GM19397 (cell line): Measurements from ENCODE around the gene IBTK.
"Not testable (repeated sequence)": the region's sequence is repeated elsewhere in the genome, so short reads cannot be mapped to it uniquely, and the experiment has no call there.

Source experiments
- ATAC-seq: cut with Tn5 transposase; IDR thresholded peaks from one replicate; pipeline ENCODE4 v1.9.1; 2021; ENCODE audit warnings: mild to moderate bottlenecking, moderate library complexity; ENCODE audit not compliant: unreplicated experiment

IBTK gene, protein sequence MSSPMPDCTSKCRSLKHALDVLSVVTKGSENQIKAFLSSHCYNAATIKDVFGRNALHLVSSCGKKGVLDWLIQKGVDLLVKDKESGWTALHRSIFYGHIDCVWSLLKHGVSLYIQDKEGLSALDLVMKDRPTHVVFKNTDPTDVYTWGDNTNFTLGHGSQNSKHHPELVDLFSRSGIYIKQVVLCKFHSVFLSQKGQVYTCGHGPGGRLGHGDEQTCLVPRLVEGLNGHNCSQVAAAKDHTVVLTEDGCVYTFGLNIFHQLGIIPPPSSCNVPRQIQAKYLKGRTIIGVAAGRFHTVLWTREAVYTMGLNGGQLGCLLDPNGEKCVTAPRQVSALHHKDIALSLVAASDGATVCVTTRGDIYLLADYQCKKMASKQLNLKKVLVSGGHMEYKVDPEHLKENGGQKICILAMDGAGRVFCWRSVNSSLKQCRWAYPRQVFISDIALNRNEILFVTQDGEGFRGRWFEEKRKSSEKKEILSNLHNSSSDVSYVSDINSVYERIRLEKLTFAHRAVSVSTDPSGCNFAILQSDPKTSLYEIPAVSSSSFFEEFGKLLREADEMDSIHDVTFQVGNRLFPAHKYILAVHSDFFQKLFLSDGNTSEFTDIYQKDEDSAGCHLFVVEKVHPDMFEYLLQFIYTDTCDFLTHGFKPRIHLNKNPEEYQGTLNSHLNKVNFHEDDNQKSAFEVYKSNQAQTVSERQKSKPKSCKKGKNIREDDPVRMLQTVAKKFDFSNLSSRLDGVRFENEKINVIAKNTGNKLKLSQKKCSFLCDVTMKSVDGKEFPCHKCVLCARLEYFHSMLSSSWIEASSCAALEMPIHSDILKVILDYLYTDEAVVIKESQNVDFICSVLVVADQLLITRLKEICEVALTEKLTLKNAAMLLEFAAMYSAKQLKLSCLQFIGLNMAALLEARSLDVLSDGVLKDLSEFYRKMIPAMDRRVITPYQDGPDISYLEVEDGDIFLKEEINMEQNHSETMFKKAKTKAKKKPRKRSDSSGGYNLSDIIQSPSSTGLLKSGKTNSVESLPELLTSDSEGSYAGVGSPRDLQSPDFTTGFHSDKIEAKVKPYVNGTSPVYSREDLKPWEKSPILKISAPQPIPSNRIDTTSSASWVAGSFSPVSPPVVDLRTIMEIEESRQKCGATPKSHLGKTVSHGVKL (N-terminal part only)

DNA sequence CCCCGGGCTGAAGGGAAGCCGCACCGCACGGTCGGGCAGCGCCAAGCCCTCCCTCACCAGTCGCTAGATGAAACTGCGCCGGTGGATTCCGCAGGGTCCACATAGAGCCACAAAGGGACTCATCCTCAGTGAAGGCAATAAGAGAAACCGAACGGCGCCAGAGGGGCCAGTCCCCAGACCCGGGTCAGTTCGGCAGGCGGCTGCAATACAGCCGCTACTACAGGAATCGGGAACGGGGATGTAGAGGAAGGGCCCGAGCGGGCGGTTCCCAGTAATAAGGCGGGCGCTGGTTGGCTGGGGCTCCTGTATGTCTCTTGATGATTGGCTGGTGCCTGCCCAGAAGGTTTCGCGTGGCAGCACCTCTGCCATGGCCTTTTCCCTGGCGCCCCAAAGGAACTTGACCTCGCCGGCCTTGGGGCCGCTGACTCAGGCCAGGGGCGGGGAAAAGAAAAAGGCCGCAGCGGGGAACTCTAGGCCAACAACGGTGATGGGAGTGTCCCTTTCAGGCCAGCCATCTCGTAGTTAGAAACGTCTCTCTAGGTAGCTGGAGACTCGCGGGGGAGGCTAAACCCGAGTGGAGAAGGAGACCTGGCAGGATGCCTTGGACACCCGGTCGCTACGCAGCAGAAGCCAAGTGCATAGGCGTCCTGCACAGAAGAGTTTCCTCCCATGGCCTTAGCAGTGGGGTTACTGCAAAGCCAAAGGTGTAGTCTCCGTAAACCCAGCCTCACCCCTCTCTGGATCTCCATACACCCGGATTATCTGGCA, at the start of gene IBTK:
TSS of gene IBTK (minus strand) at position 240 of the 768 bp plus-strand sequence. CDS start 7,258 bp downstream, outside the sequence.
- peak; percentile 89 for ATAC-seq

DNA sequence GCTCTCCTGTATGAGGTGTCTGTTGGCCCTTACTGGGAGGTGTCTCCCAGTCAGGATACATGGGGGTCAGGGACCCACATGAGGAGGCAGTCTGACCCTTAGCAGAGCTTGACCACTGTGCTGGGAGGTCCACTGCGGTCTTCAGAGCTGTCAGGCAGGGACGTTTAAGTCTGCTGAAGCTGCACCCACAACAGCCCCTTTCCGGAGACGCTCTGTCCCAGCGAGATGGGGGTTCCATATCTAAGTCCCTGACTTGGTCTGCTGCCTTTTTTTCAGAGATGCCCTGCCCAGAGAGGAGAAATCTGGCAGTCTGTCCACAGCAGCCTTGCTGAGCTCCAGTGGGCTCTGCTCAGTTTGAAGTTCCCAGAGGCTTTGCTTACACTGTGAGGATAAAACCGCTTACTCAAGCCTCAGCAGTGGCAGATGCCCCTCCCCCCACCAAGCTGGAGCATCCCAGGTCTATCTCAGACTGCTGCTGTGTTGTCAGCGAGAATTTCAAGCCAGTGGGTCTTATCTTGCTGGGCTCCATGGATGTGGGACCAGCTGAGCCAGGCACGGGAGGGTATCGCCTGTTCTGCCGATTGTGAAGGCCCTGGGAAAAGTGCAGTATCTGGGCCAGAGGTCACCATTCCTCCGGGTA, 36.3 kb upstream of the IBTK start:
- no peak for ATAC-seq

DNA sequence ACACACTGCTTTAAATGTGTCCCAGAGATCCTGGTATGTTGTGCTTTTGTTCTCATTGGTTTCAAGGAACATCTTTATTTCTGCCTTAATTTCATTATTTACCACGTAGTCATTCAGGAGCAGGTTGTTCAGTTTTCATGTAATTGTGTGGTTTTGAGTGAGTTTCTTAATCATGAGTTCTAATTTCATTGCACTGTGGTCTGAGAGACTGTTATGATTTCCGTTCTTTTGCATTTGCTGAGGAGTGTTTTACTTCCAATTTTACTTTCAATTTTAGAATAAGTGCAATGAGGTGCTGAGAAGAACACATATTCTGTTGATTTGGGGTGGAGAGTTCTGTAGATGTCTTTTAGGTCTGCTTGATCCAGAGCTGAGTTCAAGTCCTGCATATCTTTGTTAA, 34.0 kb upstream of the IBTK start:
- ATAC-seq = not testable (repeated sequence)

DNA sequence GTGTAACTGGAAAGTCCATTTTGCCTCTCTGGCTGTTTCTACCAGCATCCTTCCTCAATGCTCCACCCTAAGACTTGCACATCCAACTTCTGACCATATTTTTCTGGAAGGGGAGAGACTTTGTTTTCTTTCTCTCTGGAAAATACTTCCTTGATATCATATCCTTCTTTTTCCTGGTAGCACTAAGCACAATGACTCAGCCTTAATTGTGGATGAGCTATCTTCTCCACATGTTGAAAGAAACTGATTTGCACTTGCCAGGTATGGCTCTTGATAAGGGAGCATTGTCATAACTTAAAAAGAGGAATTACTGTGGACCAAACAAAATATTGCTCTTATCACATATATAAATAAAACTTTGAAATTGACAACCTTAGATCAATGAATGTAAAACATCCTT, 30.1 kb upstream of the IBTK start:
- no peak for ATAC-seq

DNA sequence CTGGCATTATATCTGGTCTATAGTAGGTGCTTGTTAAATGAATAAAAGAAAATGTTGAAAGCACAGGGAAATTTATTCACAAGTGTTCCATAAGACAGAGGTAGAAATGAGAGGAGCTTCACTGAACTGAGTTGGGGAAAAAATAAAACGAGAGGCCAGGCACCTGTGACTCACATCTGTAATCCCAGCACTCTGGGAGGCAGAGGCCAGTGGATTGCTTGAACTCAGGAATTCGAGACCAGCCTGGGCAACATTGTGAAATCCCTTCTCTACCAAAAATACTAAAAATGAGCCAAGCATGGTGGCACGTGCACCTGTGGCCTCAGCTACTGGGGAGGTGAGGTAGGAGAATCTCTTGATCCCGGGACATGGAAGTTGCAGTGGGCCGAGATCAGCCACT, 28.1 kb upstream of the IBTK start:
- no peak for ATAC-seq

DNA sequence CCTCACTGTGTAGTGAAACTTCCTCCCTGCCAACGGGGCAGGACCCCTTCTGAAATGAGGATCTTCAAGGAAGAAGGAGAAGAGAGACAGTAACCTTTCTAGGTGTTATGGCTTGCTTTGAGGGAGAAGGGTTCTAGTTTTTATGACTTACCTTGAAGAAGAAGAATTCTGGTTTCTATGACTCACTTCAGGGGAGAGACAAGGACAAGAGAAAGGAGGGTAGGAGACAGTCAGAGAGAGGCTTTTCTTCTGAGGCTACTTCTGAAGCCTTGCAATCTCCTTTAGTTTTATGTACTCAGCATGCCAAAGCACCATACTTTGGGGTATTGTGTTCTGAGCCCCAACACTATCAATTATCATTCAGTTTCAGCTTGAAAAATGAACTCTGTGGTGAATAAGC, 25.8 kb upstream of the IBTK start:
- no peak for ATAC-seq

DNA sequence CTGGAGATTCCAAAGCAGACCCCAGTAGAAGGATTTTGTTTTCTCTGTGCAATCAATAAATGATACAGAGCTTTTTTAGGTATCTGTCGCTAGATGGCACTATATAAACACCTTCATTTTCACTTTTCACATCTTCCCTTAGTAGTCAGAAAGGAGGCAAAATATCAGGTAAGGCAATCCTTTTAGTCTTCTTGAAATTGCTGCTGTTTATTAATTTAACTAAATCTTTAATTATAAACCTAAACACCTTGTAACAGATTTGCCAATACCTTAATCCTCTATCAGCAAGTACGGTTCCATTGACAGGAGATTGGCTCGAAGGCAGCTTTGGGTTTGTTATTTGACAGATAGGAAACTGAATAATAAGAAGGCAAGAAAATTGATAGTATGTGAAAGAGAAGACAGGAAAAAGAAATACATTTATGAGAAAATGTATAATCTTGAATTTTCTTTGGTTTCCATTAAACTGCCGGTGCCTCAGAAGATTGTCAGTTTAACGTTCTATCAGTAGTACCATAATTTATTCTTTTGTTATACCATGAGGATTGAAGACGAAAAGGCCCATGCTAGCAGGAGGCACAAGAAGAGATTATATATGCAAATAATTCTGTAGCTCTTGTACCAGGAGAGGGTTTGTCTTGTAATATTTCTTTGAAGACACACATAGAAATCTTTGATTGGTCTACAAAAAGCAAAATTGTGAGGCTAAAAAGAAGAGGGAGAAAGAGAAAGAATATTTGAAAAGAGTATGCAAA, 23.5 kb upstream of the IBTK start:
- no peak for ATAC-seq

DNA sequence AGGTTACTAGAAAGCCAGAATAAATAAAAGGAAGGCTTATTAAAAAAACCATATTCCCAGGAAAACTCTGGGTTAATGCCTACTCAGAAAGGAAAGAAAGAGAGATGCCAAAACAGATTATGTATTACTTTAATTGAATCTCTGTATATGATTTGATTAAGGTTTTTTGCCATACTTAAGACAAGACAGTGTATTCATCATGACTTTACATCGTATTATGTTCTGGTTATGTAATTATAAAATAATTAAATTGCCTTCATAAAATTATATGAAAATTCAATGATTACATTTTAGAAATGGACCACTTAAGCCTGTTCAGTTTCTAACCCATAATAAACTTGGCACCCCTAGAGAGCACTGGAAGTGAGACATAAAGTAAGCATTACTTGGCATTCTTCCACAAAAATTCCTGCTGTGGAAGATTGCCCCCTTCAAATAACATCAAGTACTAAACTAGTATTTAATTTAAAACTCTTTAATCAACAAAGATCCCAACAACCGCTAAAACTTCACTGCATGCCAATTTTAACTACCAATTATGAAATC, 20.8 kb upstream of the IBTK start:
- no peak for ATAC-seq

DNA sequence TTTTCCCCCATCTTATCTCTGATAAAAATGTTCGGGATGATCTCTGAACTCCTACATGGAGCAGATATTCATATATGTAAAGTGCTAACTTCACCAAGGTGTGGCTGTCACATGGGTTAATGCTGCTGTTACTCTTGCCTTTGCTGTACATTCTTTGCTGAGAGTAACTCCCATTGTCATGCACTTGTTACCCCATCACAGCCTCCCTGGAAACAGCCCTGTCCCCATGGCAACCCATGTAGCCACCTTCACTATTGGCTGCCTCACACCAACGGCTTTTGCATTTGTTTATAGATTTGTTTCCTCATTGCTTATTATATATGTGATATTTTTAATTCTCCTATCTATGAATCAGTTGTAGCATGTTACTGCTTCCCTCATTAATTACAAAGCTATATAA, 17.3 kb upstream of the IBTK start:
- no peak for ATAC-seq

DNA sequence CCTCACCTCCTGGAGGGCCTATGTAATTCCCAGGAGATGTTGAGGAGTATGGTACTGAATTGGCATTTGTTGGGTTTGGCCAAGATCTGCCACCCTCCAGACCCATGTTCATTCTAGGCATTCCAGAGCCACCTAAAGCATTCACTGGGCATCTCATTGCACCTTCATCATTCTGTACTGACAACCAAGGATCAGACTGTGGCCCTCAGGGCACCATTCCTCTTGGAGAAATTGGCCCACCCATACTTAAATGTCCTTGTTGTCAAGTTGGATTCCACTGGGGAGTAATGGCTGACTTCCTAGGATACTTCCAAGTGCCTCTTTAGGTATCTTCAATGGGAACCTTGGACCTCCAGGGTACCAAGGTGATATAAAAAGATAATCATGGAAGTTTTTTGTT, 16.8 kb upstream of the IBTK start:
- no peak for ATAC-seq

DNA sequence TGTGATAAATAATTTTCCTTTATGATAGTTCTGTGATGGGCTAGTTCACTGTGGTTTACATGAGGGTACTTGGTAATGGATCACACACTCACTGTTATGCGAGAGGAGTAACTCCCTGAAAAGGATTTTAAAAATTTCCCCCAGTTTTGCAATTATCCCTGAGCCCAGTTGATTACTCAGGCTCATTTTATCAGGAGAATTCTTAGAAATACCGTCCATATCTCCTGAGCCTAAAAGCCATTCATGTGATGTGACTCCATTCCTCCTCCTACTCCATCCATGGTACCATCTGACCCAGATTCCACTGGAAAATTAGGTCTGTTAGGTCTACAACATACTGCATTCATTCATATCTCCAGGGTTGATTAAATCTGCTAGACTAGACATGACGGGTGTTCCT, 16.4 kb upstream of the IBTK start:
- ATAC-seq = no peak

DNA sequence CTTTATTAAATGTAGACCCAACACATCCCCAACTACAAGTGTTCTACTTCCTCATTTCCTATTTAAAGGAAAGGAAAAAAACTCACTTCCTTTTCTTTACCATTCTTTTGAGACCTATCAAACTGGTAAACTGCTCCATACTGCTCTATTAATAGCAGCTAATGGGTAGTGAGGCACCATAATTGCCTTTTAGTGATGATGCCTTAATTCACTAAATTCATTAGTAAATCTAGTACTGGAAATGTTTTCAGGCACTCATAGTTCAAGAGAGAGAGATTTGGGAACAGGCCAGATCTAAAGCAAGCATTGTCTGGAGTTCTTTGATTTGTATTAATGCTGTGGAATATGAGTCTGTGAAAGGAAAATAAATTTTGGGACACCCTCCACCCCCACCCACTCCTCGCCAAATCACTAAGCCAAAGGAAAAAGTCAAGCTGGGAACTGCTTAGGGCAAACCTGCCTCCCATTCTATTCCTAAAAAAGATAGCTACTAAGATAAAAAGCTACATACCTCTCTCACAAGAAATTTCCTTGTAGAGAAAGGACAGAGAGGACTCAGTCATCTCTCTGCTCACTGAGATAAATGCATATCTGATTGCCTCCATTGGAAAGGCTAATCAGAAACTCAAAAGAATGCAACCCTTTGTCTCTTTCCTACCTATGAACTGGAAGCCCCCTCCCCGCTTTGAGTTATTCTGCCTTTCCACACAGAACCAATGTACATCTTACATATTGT, 13.6 kb upstream of the IBTK start:
- no peak for ATAC-seq

DNA sequence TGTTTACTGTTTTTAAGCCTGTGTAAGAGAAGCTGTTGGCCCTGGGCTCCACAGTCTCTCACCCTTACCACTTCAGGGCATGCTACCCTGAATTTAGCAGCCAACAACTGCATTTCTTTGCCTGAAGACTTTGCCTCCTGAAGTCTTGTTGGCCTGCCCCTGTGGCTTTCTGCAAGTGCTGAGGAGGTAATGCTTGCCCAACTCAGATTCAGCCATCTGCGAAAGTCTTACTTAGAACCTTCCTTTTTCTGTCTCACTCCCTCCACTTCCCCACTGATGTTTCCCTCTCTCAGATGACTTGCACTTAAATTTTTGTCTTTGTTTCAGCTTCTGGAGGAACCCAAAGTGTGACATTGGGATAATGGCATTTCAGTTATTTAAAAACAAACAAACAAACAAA, 11.8 kb upstream of the IBTK start:
- no peak for ATAC-seq

DNA sequence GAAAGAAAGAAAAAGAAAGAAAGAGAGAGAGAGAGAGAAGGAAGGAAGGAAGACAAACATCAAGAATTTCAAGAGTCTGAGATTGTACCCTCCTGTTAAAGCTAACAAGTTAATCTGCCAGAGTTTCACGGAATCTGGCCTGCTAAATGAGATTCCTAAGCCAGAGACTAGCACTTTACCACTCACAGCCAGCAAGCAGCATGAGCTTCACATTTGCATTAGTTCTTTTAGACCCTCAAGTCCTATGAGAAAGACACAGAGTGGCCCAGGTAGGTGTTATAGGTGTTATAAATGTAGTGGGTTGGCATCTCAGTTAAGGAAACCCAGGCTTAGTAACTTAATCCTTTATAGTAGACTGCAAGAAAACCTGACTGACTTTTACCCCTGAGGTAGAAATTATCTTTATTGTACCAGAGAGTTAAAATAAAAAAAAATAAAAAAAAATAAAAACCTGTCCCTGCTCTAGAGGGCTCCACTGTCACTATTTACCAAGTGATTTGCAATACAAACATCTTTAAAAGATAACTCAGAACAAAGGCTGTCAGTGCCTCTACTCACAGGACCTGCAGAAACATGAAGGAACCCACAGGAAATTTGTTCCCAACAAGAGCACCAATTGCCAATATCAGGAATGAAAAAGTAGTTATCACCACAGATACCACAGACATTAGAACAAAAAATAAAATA, 9.7 kb upstream of the IBTK start:
- ATAC-seq = no peak

DNA sequence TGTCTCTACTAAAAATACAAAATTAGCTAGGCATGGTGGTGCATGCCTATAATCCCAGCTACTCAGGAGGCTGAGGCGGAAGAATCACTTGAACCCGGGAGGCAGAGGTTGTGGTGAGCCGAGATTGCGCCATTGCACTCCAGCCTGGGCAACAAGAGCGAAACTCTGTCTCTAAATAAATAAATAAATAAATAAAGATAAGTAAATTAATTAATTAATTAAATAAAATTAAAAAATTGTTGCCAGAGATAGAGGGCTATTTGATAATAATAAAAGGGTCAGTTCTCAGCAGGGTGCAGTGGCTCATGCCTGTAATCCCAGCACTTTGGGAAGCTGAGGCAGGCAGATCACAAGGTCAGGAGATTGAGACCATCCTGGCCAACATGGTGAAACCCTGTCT, 7.2 kb upstream of the IBTK start:
- not testable (repeated sequence) for ATAC-seq

DNA sequence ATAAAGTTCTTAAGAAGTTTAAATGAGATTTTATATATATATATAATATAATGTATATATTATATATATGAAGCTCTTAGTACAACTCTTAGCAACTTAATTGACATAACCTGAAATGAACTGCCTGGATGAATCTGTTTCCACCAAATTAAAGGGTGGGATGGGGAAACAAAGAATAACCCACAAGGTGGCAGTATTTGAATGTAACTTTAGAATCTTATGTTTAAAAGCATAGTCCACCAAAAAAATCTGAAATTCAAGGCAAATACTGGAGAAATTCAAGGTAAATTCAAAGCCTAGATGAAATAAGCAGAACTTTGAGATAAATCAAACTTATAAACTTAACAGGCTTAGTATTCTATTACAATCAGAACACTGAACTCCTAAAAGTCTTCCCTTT, 4.4 kb upstream of the IBTK start:
- no peak for ATAC-seq

DNA sequence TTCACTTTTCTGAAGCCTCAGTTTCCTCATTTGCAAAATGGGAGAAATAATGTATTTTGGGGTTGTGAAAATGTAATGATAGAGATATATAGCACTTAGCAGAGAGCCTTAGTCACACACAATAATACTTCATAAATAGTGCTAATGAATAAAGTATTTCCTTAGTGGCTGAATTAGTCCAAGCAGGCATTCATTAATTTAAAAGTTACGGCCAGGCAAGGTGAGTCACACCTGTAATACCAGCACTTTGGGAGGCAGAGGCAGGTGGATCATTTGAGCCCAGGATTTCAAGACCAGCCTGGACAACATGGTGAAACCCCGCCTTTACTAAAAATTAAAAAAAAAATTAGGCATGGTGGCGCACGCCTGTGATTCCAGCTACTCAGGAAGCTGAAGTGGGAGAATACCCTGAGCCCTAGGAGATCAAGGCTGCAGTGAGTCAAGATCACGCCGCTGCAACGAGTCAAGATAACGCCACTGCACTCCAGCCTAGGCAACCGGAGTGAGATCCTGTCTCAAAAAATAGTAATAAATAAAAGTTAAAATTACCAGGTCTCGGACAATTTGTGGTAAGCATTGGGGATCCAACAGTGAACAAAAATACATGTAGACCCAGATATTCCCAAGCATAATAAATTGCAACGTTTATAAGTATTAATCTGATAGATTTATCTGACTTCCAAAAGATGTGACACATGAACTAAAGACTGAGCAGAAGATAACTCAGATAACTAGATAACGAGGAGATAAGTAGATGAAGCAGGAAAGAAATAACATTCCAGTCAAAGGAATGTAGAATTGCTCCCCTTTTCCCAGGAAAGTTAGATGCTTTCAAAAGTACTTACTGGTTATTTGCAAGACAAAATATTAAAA, 2.1 kb upstream of the IBTK start:
- ATAC-seq = no peak
